ENCODE data around the gene SLC26A2.

SLC26A2 gene

DNA sequence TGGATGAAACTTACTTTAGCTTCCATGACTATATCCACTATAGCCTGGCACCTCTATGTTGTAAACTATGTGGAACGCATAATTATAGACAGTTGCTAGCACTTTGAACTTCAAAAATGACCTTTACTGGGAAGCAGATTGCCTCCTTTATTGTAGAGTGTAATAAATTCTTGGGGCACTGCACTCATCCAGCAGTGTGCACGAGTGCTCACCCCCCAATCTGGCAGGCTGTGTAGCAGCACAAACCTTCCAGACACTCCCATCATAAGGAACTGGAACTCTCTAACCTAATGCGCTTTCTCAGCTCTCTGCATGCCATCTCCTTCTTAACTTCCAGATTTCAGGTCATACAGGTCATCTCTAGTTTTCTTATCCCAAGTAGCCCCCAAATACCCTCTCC is 14.4 kb upstream of the SLC26A2 start:
- no peak overlapping the region for H3K4me3 ChIP-seq (ENCODE audit: low read depth, low read length)
- ChIA-PET POLR2A (no interaction called here), CTCF (interaction anchor here (0.9 to 1.9 kb wide), 3 partner anchors 11 to 45 kb away, joined by 3 to 8 read pairs (median 5); partner anchors contain the start of gene SLC26A2)
- H3K4me1 ChIP-seq (ENCODE audit: control insufficient read depth, insufficient read depth, low read length): no peaks in the 10 kb centered on the region
- no peaks in the 10 kb centered on the region for H3K36me3 ChIP-seq (ENCODE audit: control insufficient read depth in 2 of 2, insufficient read depth in 1 of 2, low read length in 2 of 2)
- H3K27ac ChIP-seq (ENCODE audit: extremely low read depth, low read depth, low read length): no peak overlapping the region
- no peaks in the 10 kb centered on the region for H3K9me3 ChIP-seq (ENCODE audit: control insufficient read depth, insufficient read depth, low read depth, low read length)
- no peak for TF ChIP-seq AEBP2 (tag by site-specific recombination; IDR thresholded peaks at IDR 0.05; ENCODE audit: borderline replicate concordance)
- TF ChIP-seq ZNF473 (tag by site-specific recombination; IDR thresholded peaks at IDR 0.05): no peak
- TF ChIP-seq, protein P1, sequence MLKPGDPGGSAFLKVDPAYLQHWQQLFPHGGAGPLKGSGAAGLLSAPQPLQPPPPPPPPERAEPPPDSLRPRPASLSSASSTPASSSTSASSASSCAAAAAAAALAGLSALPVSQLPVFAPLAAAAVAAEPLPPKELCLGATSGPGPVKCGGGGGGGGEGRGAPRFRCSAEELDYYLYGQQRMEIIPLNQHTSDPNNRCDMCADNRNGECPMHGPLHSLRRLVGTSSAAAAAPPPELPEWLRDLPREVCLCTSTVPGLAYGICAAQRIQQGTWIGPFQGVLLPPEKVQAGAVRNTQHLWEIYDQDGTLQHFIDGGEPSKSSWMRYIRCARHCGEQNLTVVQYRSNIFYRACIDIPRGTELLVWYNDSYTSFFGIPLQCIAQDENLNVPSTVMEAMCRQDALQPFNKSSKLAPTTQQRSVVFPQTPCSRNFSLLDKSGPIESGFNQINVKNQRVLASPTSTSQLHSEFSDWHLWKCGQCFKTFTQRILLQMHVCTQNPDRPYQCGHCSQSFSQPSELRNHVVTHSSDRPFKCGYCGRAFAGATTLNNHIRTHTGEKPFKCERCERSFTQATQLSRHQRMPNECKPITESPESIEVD (tag by site-specific recombination; IDR thresholded peaks at IDR 0.05): no peak
- no peak for TF ChIP-seq SCRT2 (tag by site-specific recombination; IDR thresholded peaks at IDR 0.05)
- no peak for TF ChIP-seq ZNF544 (tag by site-specific recombination; IDR thresholded peaks at IDR 0.05)
- TF ChIP-seq, protein P2, sequence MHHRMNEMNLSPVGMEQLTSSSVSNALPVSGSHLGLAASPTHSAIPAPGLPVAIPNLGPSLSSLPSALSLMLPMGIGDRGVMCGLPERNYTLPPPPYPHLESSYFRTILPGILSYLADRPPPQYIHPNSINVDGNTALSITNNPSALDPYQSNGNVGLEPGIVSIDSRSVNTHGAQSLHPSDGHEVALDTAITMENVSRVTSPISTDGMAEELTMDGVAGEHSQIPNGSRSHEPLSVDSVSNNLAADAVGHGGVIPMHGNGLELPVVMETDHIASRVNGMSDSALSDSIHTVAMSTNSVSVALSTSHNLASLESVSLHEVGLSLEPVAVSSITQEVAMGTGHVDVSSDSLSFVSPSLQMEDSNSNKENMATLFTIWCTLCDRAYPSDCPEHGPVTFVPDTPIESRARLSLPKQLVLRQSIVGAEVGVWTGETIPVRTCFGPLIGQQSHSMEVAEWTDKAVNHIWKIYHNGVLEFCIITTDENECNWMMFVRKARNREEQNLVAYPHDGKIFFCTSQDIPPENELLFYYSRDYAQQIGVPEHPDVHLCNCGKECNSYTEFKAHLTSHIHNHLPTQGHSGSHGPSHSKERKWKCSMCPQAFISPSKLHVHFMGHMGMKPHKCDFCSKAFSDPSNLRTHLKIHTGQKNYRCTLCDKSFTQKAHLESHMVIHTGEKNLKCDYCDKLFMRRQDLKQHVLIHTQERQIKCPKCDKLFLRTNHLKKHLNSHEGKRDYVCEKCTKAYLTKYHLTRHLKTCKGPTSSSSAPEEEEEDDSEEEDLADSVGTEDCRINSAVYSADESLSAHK (tag by site-specific recombination; IDR thresholded peaks at IDR 0.05): no peak
- TF ChIP-seq ZNF394 (tag by site-specific recombination; IDR thresholded peaks at IDR 0.05; ENCODE audit: borderline replicate concordance): no peak
- no peak for TF ChIP-seq ZNF19 (tag by site-specific recombination; IDR thresholded peaks at IDR 0.05; ENCODE audit: low read depth)
- TF ChIP-seq KLF8 (tag by site-specific recombination; IDR thresholded peaks at IDR 0.05): no peak
- no peak for TF ChIP-seq ZNF830 (tag by site-specific recombination; IDR thresholded peaks at IDR 0.05; ENCODE audit: low read depth)
- no peak for TF ChIP-seq ZFP37 (tag by site-specific recombination; IDR thresholded peaks at IDR 0.05)
- no peak for TF ChIP-seq ZNF555 (tag by site-specific recombination; conservative IDR thresholded peaks at IDR 0.05)
- TF ChIP-seq ZNF2 (tag by site-specific recombination; IDR thresholded peaks at IDR 0.05): no peak
- no peak for TF ChIP-seq ZBTB20 (tag by site-specific recombination; IDR thresholded peaks at IDR 0.05)
- TF ChIP-seq ZNF114 (tag by site-specific recombination; IDR thresholded peaks at IDR 0.05): no peak
- TF ChIP-seq SCRT1 (tag by site-specific recombination; IDR thresholded peaks at IDR 0.05; ENCODE audit: borderline replicate concordance): no peak
- TF ChIP-seq ELK4 (IDR thresholded peaks at IDR 0.05; ENCODE audit: borderline replicate concordance, low read depth, low read length): no peak
- TF ChIP-seq YY1 (tag by site-specific recombination; IDR thresholded peaks at IDR 0.05): no peak
- TF ChIP-seq ZNF707 (tag by site-specific recombination; IDR thresholded peaks at IDR 0.05): no peak

DNA sequence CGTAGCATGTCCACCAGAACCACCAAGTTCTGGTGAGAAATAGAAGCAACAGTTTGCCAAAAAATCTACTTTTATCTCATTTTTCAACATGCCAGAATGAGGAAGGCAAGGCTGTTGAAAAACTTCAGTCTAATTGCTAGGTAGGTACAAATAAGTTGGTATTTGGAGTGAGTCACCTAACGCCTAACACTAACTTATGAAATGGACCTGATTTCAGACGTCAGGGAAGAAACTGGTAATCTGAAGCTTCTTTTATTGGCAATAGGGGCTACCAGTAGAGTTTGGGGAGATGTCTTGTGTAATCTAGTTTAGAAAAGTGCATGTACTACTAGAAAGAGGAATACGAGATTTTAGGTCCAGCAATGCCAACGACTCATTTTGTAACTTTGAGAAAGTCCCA is 11.6 kb upstream of the SLC26A2 start:
- H3K27ac ChIP-seq (ENCODE audit: extremely low read depth, low read depth, low read length): no peak overlapping the region
- ChIA-PET CTCF (interaction anchor here (0.6 to 1.7 kb wide), 4 partner anchors 8 to 47 kb away, joined by 3 to 7 read pairs (median 4); no protein-coding TSS in a partner anchor), POLR2A (interaction anchor here (1.0 kb wide), 1 partner anchor 11 kb away, joined by 6 read pairs; the partner anchor contains the start of gene SLC26A2)
- no peaks in the 10 kb centered on the region for H3K4me1 ChIP-seq (ENCODE audit: control insufficient read depth, insufficient read depth, low read length)
- no peaks in the 10 kb centered on the region for H3K9me3 ChIP-seq (ENCODE audit: control insufficient read depth, insufficient read depth, low read depth, low read length)
- H3K36me3 ChIP-seq (ENCODE audit: control insufficient read depth in 2 of 2, insufficient read depth in 1 of 2, low read length in 2 of 2): no peaks in the 10 kb centered on the region
- H3K4me3 ChIP-seq (ENCODE audit: low read depth, low read length): no peak overlapping the region
- TF ChIP-seq ZNF670 (tag by site-specific recombination; IDR thresholded peaks at IDR 0.05; ENCODE audit: low read depth): no peak
- TF ChIP-seq, protein P3, sequence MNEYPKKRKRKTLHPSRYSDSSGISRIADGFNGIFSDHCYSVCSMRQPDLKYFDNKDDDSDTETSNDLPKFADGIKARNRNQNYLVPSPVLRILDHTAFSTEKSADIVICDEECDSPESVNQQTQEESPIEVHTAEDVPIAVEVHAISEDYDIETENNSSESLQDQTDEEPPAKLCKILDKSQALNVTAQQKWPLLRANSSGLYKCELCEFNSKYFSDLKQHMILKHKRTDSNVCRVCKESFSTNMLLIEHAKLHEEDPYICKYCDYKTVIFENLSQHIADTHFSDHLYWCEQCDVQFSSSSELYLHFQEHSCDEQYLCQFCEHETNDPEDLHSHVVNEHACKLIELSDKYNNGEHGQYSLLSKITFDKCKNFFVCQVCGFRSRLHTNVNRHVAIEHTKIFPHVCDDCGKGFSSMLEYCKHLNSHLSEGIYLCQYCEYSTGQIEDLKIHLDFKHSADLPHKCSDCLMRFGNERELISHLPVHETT (tag by site-specific recombination; IDR thresholded peaks at IDR 0.05): no peak
- TF ChIP-seq WT1 (tag by site-specific recombination; IDR thresholded peaks at IDR 0.05): no peak
- no peak for TF ChIP-seq ZNF768 (tag by site-specific recombination; IDR thresholded peaks at IDR 0.05)
- no peak for TF ChIP-seq REST (tag by site-specific recombination; IDR thresholded peaks at IDR 0.05)
- TF ChIP-seq ZNF133 (tag by site-specific recombination; IDR thresholded peaks at IDR 0.05): no peak

Data from HEK293 (cell line).